GM18519 (cell line): ENCODE measurements around the gene PYGO2.

ENCODE experiments used
- ATAC-seq: cut with Tn5 transposase; IDR thresholded peaks from one replicate; pipeline ENCODE4 v1.9.1; 2021; ENCODE audit warnings: mild to moderate bottlenecking, moderate library complexity; ENCODE audit not compliant: unreplicated experiment, low FRiP score

The PYGO2 gene

DNA sequence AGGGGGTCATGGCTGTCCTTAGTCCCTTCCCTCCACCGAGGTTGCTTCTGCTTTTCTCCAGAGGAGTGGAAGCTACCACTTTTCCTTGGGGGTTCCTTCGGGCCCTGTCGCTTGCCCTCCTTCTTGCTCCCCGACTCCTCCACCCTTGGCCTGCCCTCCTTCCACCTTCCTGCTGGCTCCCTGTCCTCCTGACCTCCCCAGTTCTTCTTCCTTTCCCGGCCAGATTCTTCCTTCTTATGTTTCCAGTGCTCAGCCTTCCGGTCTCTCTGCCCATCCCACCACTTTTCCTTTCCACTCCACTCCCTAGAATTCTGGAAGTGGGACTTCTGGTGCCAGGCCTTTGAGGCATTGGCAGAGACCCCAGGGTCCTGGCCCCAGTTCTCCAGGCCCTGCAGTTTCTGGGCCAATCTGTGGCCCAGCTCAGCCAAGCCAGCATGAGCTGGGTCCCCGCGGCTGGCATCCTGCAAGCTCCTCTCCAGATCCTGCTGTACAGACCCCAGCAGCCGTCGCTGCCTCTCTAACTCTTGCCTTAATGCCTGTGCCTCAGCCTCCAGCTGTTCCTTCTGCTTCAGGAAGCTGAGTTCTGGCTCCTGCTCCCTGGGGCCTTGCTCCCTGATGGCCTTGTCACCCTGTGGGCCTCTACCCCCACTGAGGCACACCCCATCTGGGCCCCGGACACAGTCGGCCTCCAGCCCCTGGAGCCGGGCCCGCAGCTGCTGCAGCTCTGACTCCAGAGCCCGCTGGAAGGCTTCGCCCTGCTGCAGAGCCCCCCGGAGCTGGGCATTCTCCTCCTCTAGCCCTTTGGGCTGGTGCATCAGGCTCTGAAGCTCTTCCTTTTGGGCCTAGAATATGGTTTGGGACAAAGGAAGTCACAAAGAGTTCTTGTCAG is 15.4 kb downstream of the PYGO2 start:
- ATAC-seq, result no peak

DNA sequence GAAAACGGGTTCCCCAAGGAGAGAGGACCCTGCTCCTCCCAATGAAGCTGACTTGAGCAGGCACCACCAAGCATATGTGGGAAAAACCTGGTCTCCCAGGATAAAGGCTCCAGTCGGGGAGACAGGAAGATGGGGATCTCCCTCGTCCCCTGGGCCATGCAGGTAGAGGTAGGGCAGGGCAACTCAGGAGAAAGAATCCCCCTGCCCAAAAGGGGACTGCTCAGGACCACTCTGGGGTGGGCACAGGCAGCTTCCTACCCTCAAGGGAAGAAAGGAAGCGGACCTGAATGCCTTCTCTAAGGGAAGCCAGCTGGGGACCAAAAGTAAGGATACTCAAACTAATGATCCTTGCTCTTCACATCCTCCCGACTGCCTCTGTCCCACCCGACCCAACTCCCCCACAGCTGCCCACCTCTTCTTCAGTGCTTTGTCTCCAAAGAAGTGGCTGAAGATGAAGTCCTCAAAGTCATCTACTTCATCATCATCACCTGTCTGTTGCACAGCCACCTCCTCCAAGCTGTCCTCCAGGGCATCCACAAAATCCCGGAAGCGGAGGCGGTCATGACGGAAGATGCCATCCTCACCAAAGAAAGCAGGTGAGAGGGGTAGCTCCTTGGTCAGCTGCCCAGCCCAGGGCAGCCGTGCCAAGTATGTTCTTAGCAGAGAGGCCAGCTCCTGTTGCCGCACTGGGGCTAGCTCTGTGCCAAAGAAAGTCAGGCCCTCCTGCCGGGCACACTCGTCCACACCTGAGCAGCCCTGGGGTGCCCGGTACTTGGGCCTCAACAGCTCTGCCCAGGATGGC is 16.2 kb downstream of the PYGO2 start:
- ATAC-seq, result no peak

DNA sequence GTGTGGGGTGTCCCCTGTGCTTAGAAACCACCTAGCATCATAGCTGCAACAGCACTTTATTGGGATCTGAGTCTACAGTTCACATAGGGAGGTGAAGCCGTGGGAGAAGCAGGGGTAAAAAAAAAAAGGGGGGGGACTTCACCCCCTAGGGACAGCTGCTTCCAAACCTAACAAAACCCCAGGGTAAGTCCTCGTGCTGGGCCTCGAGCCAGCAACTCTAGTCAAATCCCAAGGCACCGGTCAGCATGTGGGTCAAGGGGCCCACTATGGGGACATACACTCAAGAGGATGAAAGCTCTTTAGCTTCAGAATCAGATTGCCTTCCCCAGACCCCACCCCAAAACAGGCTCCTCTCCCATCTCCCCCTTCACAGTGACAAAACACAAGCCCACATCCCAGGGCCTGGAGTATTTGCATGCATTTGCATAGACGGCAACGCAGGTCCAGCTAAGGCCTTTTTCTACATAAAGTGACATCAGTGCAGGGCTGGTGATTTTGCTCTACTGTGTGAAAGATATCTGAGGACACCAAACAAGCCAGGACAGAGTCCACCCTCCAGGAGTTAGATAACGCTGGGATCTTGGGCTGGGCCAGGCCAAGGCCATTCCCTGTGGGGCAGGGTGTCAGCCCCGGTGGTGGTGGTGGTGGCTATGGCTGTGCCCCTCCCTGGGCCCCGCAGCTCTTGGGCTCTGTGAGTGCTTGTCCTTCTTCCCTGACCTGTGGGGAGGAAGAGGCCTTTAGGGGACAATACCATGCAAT is 17.0 kb downstream of the PYGO2 start:
- ATAC-seq, result no peak

DNA sequence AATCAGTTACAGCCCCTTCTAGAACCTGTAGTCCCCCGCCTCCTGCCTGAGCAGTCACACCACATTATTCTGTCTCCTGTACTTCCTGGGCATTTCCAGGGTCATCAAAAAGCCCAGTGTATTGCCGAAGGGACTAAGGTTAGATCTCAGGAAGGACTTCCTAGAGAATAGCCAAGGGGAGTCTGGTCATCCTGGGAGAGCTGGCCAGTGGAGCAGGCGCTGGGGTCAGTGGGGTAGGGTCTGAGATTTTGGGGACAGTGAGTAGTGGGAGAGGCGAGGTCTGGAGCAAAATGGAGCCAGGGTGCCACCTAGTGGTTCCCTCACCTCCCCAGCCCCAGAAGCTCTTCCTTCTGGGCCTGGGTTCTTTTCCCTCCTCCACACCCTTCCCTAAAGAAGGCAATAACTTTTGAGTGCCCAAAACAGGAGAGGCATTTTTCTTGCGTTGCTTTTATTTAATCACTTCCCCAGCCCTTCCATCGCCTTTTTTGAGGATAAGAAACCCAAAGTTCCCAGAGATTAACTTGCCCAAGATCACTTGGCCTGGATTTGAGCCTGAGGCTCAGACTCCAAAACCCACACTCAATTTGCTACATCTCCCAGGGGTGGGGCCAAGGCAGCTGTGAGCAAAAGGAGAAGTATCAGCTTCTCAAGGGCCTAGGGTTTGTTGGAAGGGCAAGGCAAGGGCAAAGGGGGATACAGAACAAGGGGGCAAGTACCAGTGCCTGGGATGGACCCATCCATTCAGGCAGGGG is 17.8 kb downstream of the PYGO2 start:
- ATAC-seq, result no peak

DNA sequence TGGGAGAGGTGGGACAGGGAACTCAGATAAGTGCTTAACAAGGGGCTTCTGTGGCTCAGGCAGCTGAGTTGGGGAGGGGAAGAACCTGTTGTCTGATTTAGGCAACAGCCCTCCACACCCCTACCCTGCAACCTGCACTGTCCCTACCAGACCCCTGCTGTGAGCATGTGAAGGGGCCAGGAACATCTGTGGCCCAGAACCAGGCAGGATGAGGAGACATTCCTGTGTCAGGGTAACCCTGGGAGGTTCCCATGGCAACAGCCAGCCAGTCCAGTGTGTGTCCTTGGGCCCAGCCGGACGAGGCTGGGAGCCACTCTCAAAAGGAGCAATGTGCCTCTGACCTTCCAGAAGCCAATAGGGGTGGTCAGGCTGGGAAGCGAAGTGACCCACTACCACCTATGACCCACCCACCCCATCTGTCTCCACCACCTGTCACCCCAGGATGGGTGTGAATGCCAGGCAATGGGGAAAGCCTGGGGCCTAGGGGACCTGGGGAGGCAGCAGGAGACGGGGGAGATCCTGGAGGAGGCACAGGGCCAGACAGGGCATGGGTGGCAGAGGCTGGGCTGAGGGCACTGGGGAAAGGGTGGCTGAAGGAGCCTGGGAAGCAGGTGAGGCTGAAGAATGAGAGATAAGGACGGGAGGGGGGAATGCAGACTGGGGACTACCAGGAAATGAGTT is 20.1 kb downstream of the PYGO2 start:
- no peak for ATAC-seq

DNA sequence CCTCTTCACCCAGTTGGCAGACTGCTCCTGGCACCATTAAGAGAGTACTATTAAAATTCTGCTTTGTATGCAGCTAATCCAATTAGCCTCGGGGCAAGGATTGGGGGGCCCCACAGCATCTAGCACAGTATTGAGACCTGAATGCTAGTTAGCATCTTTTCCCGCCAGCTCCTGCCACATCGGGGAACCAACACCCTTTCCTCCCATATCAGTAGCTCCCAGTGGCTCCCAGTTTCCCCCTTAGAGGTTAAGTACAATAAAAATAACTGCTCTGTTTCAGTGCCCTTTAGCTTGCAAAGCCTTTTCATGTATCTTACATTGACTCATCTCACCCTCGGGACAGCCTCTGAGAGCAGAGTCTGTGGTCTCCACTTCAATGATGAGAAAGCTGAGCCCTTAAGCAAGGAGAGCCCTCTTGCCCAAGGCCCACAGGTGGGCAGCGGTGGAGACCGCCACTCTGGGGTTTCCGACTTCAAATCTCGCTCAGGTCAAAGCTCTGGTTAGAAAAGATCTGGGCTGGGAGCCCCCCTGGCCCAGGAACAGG is 20.9 kb downstream of the PYGO2 start:
- no peak for ATAC-seq

DNA sequence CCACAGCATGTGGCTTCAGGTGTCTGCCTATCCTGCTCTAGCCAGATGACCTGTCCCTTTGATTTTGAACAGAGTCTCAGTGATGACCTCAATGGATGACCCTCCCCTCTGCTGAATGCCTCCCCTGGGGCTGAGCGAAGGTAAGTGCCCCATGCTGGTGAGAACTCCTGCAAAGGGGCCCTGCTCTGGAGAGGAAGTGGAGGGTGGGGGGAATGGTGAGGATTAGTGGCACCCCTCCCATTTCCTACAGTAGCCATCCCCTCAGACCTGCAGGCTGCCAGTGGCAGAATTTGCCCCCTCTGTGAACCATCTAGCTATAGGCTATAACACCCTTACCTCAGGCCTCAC is 21.4 kb downstream of the PYGO2 start:
- ATAC-seq, result no peak

DNA sequence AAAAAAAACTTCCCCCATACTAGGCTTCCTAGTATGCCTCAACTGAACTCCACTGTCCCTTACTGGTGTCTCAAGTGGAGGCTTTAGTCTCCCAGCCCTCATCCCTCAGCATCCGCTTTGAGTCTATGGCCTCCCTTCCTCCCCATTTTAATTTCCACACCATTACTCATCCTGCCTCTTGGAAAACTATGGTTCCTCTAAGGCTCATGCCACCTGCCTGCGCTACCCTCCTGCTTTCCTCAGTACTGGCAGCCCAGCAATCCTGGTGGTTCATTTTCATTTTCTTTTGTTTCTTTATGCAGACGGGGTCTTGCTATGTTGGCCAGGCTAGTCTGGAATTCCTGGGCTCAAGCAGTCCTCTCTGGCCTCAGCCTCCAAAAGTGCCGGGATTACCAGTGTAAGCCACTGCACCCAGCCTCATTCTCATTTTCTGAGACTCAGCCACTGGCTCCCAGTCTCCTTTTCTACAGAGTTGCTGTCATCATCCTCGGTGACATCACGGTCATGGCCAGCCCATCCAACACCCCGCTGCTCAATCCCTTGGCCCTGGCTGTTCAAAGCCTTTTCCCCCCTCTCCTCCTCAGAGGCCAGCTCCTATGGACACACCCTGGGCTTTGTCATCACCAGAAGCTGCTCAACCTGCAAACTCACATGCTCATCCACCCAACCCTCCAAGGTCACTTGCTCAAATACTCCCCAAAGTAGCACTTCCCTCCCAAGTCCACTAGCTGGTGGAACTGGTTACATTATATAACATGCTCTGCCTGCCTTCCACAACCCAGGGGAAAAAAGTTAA is 22.8 kb downstream of the PYGO2 start:
- ATAC-seq, result no peak

DNA sequence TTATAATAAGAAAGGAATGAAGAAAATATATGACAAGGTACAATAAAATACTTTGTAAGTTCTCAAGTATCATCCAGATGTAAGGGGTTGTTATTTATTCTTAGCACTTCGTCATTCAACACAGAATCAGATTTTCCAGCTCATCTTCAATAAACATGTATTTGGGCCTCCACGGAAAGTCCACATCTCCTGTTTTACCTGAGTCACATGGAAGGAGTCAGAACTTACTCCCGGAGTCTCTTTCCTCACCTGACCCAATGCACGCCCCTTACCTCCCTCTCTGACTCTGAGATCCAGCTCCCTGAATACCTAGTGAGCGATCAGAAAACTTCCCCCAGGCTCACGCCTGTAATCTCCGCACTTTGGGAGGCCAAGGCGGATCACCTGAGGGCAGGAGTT is 23.6 kb downstream of the PYGO2 start:
- ATAC-seq, result no peak

DNA sequence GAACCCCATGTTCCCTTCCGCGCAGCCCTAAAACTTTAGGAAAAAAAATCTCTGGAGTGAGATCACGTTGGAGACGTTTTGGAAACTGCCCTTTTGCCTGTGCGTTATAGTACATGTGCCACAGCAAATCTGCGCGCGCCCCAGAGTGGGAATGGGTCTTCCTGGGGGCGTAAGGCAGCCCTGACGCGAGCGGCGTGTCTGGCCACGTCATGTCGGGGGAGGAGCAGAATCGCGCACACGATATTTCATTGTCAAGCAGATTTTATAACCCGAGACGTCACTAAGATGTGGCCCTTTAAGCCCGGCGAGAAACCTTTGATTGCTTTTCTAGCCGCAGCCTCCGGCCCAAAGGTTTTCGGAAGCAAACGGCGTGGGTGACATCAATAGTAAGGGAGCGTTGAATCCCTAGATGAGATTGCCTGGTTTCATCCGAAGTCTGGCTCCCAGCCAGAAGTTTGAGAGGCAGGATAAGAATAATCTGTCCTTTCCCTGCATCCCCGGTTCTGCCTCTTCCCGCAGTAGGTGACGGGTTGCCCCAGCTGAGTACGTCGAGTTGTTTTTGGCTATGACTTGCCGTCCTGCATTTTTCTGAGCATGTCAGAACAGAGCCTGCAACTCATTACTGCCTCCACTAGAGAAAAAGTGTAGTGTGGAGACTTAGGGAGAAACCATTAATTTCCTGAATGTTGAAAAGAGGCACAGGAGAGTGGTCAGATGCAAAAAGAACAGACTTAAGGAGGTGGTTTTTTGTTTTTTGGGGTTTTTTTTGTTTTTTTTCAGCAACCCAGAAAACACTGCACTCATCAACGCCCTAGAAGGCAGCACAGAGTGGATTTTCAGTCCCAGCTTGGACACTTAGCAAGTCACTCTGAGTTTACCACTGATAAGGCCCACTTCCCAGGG is 24.2 kb downstream of the PYGO2 start:
- peak; percentile 27 for ATAC-seq

DNA sequence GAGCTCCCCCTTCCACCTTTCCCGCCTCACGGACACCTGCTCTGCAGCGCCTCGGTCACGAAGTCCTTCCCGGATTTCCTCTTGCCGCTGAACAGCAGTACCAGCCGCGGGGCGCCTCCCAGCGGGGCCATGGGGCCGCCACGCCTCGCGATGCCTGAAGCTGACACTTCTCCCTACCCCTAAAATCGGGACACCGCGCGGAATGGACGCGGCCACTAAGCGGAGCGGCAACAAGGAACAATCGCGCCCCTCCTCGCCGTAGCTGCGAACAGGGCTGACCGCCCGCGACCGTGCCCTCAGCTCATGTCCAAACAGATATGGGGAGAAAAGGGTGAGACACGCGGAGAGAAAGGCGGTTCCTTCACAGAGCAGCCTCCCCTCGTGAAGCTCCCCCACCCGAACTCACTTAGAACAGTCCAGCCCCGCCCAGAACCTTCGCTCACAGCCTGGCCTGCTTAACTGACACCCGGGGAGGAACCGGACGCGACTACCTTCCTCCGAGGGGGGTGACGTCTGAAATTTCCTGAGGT is 25.0 kb downstream of the PYGO2 start, which contains the start of gene PMVK:
TSS of gene PMVK (minus strand) at position 165 of the 530 bp plus-strand sequence. CDS start at position 131, 34 bp downstream.
- peak; percentile 47 for ATAC-seq

DNA sequence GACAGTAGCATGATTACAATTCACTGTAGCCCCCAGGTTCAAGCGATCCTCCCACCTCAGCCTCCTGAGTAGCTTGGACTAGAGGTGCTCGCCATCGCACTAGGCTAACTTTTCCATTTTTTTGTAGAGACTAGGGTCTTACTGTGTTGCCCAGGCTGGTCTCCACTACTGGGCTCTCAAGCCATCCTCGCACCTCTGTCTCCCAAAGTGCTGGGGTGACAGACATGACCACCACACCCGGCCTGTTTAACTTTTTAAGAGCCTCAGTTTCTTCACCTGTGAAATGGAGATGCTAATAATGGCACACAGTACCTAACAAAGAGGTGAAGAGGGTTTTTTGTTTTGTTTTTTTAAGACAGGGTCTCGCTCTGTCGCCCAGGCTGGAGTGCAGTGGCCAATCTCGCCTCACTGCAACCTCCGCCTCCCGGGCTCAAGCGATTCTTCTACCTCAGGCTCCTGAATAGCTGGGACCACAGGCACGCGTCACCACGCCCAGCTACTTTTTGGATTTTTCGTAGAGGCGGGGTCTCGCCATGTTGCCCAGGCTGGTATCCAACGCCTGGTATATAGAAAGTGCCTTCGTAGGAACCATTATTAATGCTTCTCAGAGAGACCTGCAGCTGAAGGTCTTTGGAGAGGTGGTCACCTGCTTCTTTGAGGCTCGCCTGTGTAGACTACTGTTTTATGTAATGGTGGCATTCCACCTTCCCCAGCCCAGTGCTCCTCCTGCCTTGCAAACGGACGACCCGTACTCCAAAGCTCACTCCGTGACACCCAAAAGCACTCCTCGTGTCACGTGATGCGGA is 25.6 kb downstream of the PYGO2 start:
- no peak for ATAC-seq

DNA sequence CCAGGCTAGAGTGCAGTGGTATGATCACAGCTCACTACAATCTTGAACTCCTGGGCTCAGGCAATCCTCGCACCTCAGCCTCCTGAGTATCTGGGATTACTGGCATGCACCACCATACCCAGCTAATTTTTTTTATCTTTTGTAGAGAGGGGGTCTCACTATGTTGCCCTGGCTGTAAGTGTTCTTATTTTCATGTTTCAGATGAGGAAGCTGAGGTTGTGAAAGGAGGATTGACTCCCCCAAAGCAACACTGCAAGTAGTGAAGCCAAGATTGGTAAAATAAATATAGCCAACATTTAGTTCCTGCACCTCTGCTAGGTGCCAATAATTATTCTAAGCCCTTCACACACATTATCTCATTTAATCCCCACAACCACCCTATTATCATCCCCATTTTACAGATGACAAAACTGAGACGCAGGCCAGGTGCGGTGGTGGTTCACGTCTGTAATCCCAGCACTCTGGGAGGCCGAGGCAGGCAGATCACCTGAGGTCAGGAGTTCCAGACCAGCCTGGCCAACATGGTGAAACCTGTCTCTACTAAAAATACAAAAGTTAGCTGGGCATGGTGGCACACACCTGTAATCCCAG is 27.1 kb downstream of the PYGO2 start:
- no peak for ATAC-seq

DNA sequence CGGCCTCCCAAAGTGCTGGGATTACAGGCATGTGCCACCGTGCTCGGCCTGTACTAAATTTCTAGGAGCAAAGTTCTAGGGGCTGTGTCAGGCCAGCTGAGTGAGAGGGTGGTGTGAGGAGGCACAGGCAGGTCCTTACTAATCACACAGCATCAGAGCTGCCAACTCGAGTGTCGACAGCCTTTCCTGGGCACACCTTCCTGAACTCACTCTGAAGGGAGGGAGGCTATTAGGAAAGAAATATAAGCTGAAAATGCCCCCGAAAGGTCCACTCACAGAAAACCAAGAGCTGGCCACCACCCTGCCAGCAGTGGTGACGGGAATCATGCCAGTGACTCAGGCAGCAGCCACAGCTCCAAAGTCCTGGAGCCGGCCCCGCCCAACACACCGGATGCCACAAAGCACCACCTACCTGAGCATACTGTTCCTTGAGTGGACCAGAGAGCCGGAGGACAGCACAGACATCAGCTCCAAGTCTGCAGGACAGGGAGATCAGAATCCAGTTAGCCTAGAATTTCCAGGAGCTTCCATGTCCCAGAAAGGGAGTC is 29.6 kb downstream of the PYGO2 start:
- no peak for ATAC-seq

DNA sequence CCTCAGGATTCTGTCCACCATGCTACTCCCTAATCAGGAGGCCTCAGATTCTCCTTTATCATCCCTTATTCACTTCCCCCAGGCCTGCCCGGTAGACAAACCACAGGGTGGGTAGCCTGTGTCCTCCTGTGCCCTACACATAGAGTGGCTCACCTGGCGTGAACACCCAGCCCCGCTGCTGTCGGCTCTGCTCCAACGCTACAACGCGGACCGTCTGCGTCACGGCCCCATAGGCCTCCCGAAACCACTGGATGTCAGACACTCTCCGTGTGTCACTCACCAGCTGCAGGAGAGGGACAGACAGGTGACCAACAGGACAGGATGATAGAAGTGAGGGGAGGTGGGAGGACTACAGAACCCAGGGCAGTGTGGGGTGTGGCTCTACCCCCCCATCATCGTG is 35.4 kb downstream of the PYGO2 start:
- no peak for ATAC-seq
